GM19468 (cell line): ENCODE measurements around the gene ETAA1.

Experiments used
- ATAC-seq: cut with Tn5 transposase; IDR thresholded peaks from one replicate; pipeline ENCODE4 v1.9.1; 2021; ENCODE audit warnings: mild to moderate bottlenecking, moderate library complexity, moderate number of reproducible peaks; ENCODE audit not compliant: unreplicated experiment; ENCODE audit errors: extremely low read depth

Gene ETAA1

DNA sequence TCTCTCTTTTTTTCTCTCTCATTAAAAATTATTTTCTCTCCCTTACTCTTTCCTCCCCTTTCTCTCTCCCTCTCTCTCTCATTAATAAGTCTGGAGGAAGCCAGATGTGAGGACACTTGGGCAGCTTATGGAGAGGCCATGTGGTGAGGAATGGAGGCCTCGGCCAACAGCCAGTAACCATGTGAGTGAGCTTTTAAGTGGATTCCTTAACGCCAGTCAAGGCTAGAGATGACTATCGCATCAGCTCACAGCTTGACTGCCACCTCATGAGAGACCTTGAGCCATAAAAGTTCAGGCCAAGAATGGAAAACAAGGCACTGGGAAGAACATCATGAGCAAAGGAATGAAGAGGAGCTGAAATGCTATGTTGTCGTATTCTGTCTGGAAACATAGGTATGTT is 39.1 kb downstream of the ETAA1 start:
- no peak for ATAC-seq

GRCh38 chr2:67437114-67437513 is 40.0 kb downstream of the ETAA1 start:
- ATAC-seq: no peak

DNA sequence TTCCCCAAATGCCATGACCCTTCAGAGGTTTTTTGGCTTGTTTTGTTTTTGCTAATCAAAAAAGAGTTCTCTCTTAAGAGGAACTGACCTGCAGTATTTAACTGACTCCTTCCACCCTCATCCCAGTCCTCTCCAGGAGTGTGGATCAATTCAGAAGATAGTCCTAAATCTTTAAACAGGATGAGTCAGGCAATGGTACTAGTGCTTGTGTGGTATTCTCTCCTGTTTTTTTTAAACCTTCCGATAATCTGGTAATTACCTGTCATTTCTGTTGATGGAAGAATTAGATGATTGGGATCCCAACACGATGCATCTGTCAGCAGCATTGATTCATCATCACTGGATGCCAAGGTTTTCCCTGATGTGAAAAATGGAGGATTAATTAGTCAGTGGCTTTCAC is 41.2 kb downstream of the ETAA1 start:
- ATAC-seq: no peak

- ATAC-seq: no peak
Measured at GRCh38 chr2:67445652-67446268, 48.6 kb downstream of the ETAA1 start.

DNA sequence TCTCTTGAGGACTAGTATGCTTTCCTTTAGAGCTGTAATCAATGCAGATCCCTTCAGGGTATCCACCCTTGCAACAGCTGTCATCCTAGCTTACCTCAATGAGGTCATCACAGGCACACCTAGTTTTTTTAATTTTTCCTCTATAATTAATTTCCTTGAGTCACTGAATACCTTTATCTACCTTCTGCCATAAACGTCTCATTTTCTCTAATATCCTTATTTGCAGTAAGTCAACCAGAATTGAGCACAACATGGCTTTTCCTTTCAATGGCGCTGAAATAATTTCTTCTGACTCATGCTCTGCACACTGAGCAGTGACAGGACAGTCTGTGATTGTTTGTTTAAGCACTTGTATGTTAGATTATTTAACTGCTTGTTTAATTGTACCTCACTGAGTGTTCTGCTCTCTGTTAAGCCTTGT is 49.4 kb downstream of the ETAA1 start:
- ATAC-seq: no peak

- ATAC-seq: no peak
Measured at GRCh38 chr2:67448648-67449047, 51.5 kb downstream of the ETAA1 start.

- ATAC-seq: no peak
Measured at GRCh38 chr2:67451086-67451832, 54.1 kb downstream of the ETAA1 start.

GRCh38 chr2:67453310-67453709 is 56.2 kb downstream of the ETAA1 start:
- no peak for ATAC-seq

GRCh38 chr2:67455219-67456142 is 58.3 kb downstream of the ETAA1 start:
- no peak for ATAC-seq

- no peak for ATAC-seq
Measured at GRCh38 chr2:67456428-67456827, 59.3 kb downstream of the ETAA1 start.

DNA sequence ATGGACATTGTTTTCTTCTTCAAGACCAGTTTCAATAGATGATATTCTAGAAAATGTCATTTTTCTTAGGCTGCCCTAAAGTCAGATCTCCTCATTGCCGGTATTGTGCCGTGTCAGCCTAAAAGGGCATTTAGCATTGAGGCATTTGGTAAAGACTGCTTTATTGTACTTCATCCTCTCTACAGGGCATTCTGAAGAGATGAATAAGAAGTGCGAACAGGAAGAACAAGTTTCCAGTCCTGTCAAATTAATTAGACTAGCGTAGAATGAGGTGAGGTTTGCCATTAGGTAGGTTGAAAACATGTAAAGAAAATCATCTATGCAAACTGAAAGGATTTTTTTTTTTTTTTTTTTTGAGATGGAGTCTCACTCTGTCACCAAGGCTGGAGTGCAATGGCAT is 60.6 kb downstream of the ETAA1 start:
- ATAC-seq: no peak

GRCh38 chr2:67459761-67460160 is 62.6 kb downstream of the ETAA1 start:
- ATAC-seq: no peak
